ENCODE measurements around the gene DNAH6.

DNA sequence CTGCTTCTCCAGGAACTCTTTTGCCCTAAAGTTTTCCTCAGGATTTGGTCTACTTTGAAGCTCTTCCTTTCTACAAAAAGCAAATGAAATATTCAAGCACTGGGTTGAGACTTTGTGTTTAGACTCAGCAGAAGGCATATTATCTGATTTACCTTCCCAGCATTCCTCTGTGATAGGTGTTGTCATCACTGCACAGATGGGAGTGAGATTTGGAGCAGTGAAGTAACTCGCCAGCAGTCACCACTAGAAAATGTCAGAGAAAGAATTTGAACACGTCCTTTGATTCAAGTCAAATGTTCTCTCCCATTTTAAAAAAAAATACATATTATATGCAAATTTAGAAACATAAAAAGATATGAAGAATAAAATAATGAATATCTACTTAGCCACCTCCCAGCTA lies 112.2 kb downstream of the DNAH6 start:
- no peak for TF ChIP-seq POLR2AphosphoS5 (IDR thresholded peaks at IDR 0.05)
- TF ChIP-seq, protein P1, sequence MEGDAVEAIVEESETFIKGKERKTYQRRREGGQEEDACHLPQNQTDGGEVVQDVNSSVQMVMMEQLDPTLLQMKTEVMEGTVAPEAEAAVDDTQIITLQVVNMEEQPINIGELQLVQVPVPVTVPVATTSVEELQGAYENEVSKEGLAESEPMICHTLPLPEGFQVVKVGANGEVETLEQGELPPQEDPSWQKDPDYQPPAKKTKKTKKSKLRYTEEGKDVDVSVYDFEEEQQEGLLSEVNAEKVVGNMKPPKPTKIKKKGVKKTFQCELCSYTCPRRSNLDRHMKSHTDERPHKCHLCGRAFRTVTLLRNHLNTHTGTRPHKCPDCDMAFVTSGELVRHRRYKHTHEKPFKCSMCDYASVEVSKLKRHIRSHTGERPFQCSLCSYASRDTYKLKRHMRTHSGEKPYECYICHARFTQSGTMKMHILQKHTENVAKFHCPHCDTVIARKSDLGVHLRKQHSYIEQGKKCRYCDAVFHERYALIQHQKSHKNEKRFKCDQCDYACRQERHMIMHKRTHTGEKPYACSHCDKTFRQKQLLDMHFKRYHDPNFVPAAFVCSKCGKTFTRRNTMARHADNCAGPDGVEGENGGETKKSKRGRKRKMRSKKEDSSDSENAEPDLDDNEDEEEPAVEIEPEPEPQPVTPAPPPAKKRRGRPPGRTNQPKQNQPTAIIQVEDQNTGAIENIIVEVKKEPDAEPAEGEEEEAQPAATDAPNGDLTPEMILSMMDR (IDR thresholded peaks at IDR 0.05): no peak
- no peak for TF ChIP-seq POLR2A (IDR thresholded peaks at IDR 0.05)
